HG03064 (cell line): ENCODE results near the gene CENPO.

ENCODE experiments used
- ATAC-seq: cut with Tn5 transposase; IDR thresholded peaks from one replicate; pipeline ENCODE4 v1.9.1; 2021; ENCODE audit warnings: low read depth; ENCODE audit not compliant: unreplicated experiment

CENPO gene

DNA sequence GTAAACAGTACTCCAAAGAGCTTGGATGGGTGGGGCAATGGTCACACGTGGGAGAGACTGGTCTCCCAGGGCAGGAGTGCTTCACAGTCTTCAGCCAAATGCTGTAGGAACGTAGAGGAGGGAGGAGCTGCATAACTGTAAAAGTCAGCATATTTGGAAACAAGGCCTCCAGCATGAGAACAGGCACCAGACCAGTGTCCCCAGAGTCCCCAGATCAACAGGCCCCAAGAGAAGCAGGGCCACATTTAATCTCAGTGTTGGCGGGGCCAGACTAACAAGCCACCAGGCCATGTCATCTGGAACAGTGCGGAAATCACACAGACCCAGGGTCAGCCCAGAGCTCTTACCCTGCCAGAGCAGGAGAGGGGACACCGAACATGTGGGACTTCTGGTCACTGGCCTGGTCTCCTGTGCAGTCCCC is 63.6 kb downstream of the CENPO start:
- no peak for ATAC-seq

DNA sequence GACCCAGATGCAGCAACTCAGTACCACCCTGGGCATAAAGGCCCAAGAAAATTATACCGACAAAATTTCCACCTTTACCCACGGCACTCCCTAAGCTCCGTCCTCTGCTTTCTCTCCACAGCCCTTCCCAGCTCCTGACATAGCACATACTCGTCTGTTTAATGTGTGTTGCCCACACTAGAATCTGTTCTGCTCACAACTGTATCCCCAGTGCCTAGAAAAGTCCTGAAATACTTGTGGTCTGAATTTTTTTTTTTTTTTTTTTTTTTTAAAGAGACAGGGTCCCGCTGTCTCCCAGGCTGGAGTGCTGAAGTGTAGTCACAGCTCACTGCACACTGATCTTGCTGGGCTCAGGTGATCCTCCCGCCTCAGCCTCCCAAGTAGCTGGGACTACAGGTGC is 64.5 kb downstream of the CENPO start:
- ATAC-seq: no peak

DNA sequence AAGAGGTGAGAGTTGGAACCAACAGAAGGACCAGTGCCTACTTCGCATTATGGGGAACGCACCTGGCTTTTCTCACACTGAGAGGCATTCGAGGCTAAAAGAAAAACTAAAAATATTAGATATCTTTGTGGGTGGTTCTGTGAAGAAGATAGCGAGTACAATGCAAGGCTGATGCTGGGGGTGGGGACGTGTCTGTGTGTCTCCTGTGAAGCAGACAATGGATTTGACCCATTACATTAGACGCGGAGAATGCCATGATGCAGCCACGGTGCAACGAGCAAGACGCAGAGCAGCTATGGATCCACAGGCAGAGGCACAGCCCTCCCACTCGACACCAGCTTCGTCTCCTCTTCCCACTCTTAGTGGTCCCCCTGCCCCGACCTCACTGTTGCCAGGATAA is 65.8 kb downstream of the CENPO start:
- ATAC-seq: no peak

DNA sequence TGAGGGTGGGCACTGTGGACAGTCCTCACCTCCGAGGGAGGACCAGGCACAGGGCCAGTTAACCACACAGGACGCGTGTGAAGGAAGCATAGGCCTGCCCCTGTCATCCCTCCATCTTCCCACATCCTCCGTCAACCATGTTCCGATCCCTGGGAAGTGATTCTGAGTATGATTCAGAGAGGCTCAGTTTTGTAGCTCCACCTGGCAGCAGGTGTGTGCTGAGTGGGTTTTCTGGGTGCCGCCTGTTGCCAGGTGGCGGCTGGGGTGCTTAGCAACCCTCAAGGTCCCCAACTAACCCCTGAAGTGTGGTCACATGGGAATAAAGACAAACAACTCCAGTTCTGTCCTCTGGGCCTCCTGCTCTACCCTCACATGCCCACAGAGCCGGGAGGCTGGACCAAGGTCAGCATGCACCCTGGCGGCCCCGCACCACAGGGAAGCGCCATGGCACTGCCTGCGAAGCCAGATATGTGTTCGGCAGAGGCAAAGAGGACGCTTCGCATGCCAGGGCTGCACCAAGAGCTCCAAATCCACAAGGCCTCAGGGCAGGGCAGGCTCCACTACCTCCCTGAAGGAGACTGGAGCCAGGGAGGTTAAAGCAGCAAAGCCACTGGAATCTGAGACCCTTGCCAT is 66.9 kb downstream of the CENPO start:
- ATAC-seq: no peak

DNA sequence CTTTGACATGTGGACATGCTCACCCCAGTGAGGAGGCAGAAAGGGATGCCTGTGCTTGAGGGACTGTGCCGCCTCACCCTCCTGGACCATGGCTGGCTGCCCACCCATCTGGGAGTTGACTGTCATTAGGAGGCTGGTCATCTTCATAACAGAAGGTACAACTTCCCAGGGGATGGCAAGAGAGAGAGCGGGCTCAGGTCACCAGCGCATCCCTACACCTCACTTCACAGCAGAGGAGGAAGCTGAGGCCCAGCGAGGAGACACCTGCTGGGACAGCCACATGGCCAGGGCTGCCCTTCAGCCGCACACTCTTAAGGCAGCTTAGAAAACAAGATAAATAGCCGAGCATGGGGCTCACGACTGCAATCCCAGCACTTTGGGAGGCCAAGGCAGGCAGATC is 67.4 kb downstream of the CENPO start:
- ATAC-seq: no peak

DNA sequence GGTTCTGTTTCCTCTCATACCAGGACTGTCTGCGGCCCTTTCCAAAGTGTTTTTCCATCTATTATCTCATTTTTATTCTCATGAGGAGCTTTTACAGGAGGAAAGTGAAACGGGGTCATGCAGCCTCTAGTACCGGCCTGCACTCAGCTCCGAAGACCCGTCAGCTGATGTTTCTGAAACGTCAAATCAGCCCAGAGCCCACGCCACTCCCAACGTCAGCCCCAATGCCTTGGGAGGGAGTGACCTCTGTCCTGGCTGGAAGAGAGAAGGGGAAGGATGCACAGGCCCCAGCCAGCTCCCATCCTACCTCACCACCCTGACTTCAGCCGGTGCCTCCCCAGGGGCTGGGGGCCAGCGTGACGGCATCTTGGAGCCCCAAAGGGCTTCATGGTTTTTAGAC is 68.3 kb downstream of the CENPO start:
- no peak for ATAC-seq

DNA sequence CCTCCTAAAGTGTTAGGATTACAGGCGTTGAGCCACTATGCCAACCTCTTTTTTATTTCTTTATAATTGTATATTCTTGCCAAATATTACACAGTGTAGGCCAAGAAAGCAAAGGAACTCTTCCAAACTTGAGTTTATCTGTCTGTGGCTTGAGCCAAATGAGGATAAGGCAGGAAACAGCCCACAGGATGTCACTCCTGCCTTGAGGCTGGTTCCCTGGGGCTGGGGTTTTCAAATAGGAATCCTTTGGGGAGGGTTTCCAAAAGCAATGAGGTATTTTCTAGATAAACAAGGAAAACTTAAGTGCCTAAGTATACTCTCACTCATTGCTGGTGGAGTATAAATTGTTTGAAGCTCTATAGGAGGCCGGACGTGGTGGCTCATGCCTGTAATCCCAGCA is 70.4 kb downstream of the CENPO start:
- ATAC-seq: no peak

DNA sequence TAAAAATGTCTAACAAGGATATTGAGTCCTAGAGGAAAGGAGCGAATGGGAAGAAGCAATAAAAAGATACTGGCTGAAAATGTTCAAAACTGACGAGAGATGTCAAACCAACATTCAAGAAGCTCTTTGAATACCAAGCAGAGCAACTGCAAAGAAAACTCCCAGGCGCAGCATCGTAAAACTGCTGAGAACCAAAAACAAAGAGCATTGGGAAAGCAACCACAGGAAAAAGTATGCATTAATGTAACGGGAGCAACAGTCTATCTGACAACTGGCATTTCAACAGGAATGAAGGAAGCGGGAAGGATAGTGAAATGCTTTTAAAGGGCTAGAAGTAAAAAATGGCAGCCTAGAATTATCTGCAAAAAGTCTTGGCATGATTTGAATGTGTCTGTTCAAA is 73.7 kb downstream of the CENPO start:
- no peak for ATAC-seq

DNA sequence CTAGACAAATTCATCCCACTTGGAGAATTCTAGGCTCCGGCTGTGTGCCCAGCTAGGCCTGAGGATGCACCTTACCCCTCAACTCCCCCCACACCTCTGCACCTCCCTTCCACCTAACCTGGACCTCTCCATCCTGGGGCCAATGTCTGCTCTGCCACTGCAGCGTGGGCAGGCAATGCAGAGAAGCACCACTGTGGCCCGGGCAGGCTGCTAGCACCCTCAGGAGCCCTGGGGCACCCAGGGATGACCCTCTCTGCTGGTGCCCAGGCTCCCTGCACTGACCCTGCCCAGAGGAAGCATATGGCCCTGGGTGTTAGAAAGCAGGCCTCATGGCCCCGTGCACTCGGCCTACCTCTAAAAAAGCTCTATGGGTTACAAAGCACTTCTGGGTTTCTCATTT is 77.2 kb downstream of the CENPO start:
- no peak for ATAC-seq

DNA sequence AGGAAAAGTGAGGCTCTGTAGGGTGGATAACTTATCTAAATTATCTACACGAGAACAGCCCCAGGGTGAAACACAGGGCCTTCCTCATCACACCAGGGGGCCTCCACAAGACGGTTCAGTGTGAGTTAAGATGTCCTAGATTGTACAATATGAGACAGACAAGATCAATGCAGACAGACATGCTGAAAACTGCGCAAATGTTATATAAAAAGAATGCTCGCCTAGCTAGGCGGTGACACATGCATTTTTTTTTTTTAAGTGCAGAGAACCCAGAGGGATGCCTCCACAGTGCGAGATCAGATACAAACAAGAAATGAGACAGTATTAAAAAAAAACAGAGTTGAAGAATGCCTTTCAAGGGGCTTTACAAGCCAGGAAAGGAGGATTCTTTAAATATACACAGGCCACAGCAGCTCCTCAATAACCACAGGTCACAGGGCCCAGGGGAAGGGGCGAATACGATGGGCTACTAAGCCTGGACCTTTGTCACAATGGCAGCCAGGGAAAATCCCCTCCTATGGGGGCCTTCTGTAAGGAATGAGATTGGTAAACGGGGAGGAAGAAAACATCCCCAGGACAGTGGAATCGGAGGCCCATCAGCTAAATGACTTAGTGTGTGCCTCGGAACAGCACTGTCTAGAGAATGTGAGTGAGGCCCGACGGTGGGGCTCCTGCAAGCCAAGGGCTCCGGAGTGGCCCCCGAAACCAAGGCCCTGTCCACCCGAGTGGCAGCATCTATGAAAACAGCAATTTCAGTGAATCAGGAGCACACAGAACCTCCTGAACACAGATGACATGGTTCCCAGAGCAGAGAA is 77.9 kb downstream of the CENPO start:
- ATAC-seq: no peak

DNA sequence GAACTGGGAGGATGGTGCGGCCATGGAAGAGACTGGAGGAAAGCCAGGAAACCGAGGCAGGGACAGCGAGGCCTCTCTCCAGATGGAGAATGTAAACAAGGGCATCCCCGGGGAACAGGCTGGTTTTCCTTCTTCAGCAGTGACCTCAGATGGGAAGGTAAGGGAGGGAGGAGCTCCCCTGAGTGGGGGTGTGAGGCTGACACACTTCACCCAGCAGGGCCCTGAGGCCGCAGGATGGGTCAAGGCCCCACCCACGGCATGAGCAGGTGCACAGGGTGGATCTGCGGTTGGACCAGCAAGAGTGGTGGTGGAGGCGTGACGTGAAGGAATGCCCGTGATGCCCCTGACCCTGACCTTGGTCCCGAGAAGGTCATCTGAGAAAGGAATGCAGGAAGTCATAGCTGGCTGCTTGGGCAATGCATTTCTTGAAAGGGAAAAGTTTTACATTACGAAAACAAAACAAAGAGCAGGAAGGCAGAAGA is 78.7 kb downstream of the CENPO start:
- no peak for ATAC-seq
